HG03095 (cell line): ENCODE data around the gene KLF5.
"Not testable (repeated sequence)": the region's sequence is repeated elsewhere in the genome, so short reads cannot be mapped to it uniquely, and the experiment has no call there.

Source experiments
- ATAC-seq: cut with Tn5 transposase; IDR thresholded peaks from one replicate; pipeline ENCODE4 v1.9.1; 2021; ENCODE audit warnings: moderate library complexity; ENCODE audit not compliant: unreplicated experiment

KLF5 gene

GRCh38 chr13:73058736-73059459 is at the start of gene KLF5:
TSS of gene KLF5 (plus strand) at chr13:73059005. CDS start at chr13:73059328, 323 bp downstream.
- ATAC-seq: peak; percentile 97

DNA sequence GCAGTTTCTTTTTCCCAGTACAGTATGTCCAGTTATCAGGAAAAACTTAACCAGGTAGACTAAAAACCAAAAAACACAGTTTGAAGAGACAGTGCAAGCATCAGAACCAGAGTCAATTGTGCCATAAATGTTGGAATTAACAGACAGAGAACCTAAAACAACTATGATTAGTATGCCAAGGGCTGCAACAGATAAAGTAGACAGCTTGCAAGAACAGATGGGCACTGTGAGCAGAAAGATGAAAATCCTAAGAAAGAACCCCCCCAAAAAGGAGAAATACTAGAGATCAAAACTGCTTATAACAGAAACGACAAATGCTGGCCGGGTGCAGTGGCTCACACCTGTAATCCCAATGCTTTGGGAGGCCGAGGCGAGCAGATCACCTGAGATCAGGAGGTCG is 47.1 kb upstream of the KLF5 start:
- ATAC-seq: no peak

DNA sequence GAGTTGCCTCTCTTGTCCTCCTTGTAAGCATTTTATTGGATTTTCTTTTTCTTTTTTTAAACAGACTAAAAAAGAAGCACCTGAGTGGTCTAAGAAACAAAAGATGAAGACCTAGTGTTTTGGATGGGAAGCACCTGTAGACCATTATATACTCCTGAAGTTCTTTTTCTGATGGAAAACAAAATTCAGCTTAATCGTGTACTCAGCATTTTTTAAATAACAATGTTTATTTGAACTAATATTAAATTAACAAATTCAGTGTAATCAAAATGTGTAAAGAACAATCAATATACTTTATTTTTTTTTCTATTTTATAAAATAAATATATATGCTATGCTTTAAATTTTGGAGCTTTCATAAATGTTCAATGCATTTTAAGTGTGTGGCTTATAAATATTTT is 43.0 kb upstream of the KLF5 start:
- ATAC-seq: no peak

DNA sequence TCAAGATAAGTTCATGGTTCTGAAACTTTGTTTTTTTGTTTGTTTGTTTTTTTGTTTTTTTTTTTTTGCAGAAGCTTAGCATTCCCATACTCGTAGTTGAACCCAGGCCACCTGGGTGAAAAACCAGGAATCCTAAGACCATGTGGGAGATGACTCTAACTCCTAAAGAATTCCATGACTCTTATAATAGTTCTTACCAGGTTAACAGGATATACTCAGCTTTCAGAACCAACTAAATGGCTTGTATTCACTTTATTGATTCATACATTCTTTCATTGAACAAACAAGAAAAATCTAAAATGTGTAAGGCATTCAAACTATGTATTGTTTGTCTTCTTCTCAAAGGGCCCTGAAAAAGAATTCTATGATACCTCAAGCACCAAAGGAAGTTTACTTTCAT is 40.5 kb upstream of the KLF5 start:
- ATAC-seq: no peak

DNA sequence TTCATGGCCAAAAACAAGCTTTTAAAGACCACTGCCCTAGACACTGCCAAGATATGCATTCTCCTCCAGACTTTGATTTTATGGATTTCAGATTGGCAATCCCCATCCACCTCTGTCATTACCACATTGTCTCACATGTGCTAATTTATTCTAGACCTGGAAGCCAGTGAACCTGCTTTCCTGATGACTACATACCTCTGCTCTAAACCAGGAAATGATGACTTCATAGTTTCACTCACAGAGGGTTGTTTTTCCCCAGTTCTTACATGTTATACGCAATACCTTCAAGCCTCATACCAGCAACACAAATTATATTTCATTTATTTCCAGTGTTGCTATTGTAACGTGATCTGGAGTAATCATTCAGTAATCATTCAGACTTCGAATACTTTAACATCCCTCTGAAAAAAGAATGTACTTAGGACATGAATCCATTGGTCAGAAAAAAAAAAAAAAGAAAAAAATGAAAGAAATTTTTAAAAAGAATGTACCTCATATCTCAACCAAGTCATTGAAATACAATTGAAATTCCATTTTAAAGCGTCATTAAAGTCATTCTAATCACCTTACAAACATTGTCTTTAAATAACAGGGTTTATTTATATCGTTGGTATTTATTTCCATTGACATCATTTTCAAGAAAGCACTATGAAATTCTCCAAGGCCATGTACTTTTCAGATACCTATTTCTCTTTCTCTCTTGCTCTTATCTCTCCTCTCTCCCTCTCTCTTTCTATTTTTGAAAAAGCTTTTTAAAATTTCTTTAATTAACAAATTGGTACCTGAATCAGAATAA is 33.4 kb upstream of the KLF5 start:
- no peak for ATAC-seq

GRCh38 chr13:73034901-73035300 is 23.9 kb upstream of the KLF5 start:
- ATAC-seq: no peak

- ATAC-seq: no peak
Observed at GRCh38 chr13:73035660-73036059, 23.1 kb upstream of the KLF5 start.

DNA sequence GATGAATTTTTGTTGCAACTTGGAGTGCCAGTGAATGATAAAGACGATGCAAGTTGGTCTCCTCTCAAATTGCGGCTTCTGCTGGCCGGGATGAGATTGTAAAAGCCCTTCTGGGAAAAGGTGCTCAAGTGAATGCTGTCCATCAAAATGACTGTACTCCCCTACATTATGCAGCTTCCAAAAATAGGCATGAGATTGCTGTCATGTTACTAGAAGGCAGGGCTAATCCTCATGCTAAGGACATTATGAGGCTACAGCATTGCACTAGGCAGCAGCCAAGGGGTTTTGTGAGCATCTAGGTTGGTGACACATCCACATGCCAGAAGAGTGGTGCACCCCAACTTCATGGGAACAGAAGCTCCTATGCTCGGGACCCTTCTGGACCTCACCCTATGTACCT is 22.2 kb upstream of the KLF5 start:
- ATAC-seq: no peak

DNA sequence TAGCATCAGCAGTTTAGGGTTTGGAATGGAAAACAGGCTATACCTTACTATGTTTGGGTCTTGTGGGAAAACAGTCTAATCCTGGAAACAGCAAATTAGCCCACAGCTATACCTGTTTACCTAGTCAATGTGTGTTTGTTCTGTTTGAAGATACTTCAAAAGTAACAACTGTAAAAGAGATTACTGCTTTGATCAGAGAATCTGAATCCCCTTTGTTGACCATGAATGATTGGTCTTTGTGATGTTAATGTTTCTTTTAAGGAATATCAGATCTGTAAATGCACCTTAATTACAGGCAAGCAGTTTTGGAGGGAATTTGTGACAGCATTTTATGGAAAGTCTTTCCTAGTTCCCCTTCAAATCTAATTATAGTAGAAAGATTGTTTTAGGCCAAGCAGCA is 20.7 kb upstream of the KLF5 start:
- ATAC-seq: no peak

DNA sequence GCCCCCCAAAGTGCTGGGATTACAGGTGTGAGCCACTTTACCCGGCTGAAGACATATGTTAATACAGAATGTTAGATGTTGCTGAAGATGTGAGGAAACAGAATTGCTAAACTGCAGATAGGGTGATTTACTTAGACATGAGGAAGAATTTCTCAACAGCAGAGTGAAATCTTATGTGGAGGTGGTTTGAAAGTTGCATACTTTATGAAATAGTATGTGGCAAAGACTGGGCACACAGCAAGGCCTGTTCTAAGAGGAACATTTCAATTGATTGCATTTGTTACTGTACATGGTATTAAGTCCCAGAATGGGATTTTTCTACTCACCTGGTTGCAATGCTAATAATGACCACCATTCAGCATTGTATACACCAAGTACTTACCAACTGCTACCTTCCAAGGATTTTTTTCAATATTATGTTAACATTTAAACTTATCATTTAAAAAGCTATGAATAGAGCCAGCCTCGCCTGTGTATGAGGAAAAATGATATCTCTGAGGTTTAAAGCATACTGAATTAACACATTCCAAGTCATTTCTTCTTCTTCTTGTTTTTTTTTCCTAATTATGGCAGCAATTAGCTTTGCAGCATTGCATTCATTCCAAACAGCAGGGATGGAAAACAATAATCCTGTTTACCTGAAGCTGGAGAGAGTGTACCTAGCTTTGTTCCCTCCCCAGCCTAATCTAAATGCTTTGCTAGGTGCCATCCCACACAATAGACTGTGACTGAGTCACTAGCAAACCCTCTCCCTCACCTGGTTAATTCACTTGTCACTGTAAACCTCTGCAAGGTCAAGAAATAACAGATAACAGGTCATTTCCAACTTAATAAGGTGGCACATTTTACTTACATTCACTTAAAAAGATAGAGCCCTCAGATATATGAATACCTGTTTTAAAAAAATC is 19.4 kb upstream of the KLF5 start:
- ATAC-seq: no peak

- no peak for ATAC-seq
Observed at GRCh38 chr13:73040484-73040883, 18.3 kb upstream of the KLF5 start.

DNA sequence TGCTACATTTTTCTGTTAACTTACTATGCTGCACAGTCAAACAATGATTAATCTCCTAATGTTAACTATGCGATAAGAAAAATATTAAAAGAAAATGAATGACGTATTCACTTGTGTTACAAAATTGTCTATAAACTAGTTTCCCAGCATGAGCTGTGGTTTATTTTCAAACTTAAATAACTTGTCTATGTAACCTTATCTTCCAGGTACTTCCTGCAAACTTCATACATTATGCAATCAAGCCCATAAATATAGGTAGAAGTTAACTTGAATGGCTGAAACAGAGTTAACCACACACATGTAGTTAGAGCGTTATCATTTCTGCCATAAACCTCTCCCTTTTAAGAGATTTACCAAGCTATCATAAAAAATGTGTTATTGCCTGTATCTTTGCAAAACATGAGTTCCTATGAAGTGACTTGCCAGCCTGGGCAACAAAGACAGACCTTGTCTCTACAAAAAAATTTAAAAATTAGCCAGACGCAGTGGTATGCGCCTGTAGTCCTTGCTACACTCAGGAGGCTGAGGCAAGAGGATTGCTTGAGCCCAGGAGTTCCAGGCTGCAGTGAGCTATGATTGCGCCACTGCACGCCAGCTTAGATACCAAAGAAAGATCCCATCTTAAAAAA is 17.7 kb upstream of the KLF5 start:
- no peak for ATAC-seq

DNA sequence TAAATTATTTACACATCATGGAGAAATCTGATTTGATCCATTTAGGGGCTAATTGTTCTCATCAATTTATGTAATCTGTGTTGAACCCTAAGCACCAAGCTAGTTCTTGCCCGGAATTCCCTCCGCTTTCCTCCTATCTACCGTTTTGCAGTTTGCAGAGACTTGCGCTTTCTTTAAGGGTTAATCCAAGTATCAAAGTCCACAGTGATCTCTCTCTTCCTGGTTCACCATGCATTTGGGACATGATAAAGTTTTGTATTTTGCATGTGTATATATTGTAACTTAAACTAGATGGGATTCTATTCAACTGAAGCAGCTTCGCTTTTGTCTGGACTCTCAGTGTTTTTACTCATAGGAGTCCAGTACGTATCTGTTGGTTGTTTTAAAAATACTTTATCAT is 13.8 kb upstream of the KLF5 start:
- no peak for ATAC-seq

DNA sequence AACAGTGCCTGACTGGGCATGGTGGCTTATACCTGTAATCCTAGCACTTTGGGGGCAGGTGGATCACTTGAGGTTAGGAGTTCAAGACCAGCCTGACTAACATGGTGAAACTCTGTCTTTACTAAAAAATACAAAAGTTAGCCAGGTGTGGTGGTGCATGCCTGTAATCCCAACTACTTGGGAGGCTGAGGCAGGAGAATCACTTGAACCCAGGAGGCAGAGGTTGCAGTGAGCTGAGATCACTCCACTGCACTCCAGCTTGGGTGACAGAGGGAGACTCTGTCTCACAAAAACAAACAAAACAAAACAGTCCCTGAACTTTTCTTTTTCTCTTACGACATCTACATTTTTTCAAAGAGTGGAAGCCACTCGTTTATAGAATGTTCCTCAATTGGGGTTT is 10.2 kb upstream of the KLF5 start:
- ATAC-seq: not testable (repeated sequence)

- ATAC-seq: no peak
Observed at GRCh38 chr13:73054712-73055111, 4.1 kb upstream of the KLF5 start.

GRCh38 chr13:73055813-73056564 is 2.8 kb upstream of the KLF5 start:
- ATAC-seq: no peak

- ATAC-seq: no peak
Observed at GRCh38 chr13:73056565-73056962, 2.2 kb upstream of the KLF5 start.

DNA sequence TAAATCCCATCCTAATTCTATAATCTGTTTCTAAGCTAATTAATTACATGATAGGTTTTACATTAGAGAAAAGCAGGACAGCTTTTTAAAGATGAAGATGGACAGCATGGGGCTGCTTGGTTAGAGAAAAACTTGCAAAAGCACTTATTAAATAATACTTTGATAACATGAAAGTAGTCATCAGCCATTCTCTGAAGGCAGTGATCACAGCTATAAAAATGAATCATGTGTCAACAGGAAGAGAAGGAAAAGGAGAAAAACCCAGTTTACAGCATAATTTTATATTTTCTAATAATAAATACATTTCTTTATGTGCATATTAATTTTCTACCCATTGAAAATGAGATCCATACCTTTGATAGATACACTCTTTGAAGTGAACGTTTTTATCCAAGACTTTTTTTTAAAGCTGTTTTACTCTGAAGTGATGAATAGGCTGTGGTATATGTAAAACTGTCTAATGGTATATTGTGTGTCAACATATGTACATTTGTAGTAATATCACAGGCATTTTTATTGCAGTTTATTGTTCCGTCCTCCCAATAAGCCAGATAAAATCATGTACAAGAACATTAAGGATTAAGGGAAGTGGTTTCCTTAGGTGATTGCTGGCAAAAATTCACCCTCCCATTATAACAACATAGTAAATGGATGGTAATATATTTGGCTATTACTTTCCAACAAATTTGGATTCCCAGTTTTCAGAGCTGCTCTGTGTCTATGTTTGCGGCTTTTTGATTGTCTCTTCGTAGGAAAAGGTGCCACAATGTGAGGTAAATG is 1.3 kb upstream of the KLF5 start:
- ATAC-seq: no peak

- no peak for ATAC-seq
Observed at GRCh38 chr13:73058064-73058313, 816 bp upstream of the KLF5 start.

DNA sequence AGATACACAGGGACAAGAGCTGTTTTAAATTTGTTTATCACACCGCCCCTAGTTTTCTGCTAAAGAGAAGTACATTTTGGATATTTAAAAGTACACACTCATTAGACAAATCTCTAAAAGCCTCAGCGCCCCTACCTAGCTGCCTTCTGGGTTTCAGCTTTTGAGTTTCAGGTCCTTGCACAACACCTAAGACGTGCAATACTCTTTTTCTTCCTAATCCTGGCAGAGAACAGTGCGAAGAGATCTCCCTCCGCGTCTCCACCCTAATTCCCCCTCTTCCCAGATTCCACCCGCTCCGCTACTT is 421 bp upstream of the KLF5 start:
- peak; percentile 19 for ATAC-seq
